ENCODE data around the gene SOX6.

Gene SOX6

DNA sequence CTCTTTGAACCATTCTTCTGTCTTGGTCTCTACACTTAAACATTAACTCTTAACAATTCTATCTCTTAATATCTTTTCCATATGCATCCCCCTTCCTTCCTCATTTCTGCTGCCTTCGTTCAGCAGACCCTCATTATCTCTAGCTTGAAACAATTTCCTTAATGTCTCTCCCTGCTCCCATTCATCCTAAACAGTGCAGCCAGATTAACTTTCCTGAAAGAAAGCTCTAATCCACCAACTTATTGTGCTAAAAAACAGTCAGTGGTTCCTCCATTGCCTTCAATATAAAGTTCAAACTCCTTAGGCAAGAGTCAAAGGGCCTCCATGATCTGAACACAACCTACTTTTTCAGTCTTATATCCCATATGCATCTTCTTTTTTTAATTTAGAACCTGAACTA, 42.5 kb downstream of the SOX6 start:
- no peak for DNase-seq (ENCODE audit: low read depth)

DNA sequence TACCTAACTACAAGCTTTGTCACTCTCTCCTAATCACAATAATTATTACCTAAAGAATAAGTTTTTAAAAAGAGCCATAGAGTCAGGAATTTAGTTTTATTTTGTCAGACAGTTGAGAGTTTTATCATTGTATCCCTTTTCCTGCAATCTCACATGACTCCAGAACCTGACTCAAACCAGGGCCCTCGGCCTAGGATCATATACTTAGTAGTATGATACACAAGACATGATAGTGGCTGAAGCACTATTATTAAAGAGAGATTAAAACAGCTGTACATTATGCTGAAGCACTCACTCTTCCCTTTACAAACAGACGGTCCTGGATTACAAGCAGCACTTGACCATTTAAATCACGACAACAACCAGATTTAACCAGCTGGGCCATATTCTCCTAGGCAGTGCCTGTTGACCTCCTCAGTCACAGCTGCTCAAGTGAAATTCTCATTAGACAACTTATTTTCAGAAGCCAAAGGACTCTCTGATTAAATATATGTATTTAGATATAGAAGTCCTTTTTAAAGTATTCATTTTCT, 44.0 kb downstream of the SOX6 start:
- DNase-seq (ENCODE audit: low read depth) = no peak

DNA sequence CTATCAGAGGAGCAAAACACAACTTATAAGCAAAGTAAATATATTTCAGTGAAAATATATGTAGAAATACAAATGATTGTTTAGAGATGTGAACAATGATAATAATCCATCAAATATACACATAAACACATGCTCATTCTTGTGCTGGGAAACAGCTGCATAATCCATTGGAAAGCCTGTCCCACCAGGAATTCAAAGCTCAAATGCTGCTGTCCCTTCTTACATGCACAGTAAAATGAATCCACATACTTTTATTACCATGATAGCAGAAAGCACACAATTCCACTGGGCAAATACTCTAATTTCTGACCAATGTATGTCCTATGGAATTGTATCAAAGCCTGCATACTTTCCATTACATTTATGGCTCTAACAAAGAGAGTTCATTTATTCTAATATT, 44.5 kb downstream of the SOX6 start:
- no peak for DNase-seq (ENCODE audit: low read depth)

DNA sequence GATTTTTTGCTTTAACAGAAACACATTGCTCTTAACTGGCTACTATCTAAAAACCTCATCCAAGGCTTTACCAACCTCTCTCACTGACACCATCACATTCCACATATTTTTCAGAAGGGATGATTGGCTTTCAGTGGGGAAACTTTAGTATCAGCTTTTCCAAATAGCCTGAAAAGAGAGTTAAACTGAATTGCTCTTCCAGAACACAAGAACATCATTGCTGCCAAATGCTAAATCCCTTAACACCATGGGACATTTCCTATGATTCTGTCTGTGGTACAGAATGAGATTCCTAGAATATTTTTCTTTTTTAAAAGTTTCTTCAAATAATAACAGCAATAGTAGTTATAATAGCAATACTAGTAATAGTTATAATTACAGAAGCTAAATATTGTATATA, 45.4 kb downstream of the SOX6 start:
- no peak for DNase-seq (ENCODE audit: low read depth)

DNA sequence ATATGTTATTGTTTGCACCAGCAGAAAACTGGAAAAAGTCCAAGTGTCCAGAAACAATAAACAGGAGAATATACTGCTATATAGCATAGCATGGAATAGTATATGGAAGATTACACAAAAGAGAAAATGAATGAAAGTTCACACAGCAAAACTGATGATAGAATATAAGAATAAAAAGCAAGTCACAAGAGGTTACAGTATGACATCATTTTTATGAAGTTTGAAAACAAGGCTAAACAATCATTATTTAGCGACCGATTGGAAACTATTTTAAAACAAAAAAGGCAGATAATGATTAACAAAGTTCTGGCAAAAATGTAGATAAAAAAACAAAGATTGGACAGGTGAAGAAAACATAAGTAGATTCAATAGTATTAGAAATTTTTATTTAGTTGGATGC, 47.1 kb downstream of the SOX6 start:
- no peak for DNase-seq (ENCODE audit: low read depth)

DNA sequence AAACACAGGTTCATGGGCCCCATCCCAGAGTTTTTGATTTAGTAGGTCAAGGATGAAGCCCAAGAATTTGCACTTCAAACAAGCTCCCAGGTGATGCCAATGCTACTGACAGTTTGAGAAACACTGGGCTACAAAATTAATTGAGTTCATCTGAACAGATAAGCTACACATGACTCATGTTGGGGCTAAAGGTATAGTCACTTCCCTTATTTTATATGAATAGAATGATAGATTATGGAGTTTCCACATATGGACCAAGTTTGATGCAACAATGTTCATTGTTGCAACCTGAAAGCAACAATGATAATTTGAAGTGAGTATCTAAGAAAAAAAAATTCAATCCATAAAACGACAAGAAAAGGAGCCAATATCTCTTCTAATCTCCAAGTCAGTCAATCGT, 54.9 kb downstream of the SOX6 start:
- DNase-seq (ENCODE audit: low read depth) = no peak

DNA sequence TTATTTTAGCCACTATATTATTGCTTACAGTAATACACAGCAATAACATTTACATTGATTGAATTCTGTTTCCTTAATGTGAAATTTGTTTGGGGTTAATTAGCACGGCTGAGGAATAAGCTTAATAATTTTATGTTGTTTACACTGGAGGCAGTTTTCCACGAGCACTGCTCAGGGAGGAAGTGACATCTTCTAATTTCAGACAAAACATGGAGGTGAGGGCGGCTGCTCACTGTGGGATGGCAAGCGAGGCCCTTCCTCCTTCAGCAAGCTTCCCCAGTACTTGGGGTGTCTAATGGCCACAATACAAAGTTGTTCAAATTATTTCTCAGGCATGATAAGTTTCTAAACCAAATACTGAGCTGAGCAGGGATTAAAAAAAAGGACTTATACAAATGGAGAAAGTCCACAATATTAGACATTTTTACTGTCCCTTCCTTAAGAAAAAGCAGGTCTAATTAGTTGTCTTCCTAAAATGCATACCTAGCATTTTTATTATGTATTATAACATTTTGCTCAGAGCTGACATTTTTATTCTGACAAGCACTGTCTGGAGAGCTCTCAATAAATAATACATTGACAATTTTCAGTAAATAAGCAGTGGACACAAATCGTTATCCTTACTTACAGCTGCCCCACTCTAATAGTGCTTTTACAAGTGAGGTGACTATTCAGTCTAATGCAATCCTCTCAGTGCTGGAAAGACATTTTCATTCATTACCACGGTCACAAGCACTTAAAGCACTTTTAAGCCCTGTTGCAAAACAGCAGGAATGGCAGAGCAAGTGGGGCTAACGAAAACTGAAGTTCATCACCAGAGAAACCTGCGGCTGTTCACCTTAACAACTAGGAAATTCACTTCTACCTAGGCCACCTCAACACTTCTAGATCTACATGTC, 56.2 kb downstream of the SOX6 start:
- DNase-seq (ENCODE audit: low read depth) = no peak

DNA sequence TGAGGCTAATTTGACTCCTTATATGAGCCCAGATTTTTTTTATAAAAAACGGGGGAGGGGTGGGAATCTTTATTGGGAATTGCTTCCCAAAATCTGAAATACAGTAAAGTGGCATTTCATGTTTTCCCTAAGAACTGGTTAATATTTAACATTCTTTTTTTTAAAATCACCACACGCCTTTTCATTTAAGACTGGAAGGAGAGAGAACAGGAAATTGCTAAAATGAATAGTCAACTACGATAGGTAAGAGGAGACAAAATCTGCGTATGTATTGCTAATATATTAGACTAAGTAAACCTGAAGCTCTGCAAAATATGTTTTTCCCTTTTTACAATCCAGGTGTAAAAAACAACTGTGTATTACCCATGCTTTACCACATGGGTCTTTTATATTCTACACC, 57.0 kb downstream of the SOX6 start:
- no peak for DNase-seq (ENCODE audit: low read depth)

DNA sequence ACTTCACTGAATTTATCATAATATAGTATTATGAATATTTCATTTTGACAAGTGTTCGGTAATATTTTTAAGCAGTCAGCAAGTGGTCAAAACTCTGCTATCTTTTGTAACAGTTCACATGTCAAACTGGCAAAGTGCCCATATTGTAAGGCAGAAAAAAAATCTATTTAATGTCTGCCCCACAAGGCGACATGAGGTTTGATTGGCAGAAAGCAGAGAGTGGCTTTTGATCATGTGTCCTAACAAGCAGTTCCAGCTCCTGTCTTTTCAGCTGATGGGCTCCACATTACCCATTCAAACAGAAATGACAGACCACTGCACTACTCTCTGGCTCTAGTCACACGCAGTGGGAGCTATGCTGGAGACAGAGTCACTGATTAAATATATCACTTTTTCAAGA, 59.0 kb downstream of the SOX6 start:
- DNase-seq (ENCODE audit: low read depth) = no peak

DNA sequence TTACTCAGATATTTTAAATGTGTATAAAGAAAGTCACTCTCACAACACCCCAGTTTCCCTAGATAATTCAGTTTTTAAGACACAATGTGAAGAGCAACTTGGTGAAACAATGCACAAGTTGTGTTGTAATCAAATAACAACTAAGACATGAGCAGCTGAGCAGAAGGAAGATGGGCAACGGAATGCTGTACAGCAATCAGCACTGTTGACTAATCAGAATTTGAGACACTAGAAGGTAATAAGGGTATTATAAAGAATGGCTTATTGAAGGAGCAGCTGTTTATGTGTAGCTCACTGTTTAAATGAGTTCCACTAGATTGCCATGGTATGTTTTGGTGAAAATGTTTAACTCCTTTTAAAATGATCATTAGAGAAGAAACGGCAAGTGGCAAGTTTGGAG, 60.1 kb downstream of the SOX6 start:
- DNase-seq (ENCODE audit: low read depth) = no peak

DNA sequence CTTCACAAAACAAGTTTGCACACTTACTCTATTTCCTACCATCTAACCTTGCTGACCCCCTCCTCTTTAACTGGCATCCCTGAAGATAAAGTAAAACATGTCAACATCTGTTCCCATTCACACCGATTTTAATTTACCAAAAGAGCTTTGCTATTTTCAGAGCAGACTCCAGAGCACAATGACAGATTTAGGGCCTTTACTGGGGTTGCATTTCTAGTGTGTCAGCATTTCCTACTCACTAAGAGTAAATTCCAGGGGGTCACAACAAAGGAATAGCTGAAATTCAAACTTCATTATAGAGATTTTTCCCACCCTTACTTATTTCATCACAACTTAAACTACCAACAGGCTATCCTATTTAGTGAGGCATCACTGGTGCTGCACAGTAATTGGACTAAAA, 60.8 kb downstream of the SOX6 start:
- no peak for DNase-seq (ENCODE audit: low read depth)

DNA sequence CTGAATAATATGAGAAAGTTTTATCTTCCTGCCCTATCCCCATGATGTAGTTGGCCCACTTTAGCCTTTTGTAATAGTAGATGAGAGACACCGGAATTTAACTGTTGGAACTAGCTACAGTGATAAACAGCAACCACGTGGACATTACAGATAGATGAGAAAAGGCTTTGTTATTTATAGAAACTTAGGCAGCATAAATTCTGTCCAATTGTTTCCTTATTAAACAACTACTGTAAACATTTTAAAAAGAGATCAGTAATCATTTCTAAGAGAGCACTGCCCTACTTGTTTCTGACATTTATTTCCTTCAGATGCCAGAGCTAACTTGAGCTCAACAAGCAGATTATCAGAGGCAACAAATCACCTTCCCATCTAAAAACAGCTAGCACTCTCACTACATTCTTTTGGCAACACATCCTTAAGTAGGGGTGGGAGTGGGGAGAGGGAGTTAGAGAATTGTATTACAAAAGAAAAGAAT, 63.1 kb downstream of the SOX6 start:
- no peak for DNase-seq (ENCODE audit: low read depth)

DNA sequence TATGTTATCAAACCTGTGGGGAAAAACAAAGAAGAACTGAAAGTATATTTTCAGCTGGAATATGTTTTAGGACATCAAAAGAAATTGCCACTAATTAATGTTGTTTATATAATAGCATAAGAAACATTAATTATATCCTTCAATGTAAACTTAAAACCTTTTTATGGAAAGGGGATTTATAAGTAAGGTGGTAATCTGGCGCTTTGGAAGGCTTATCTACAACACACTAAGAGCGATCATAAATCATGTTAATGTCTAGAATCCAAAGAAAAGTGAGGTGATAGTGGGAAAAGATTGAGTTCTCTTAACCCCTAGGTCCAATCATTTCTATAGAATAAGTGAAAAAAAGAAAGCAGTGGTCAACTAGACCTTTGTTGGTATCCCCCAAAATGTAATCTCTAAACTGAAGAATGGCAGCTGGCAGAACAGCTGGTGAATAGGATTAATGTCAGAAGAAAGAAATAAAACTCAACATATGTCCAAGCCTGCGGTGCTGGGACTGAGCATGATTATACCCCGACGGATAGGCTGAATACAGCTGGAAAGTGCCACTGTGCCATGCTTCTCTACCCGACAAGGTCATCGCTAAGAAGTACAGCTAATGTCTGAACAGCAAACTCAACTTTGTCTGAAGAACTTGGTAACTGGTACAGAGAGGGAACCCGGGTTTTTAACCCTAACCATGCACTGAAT, 64.0 kb downstream of the SOX6 start:
- no peak for DNase-seq (ENCODE audit: low read depth)

DNA sequence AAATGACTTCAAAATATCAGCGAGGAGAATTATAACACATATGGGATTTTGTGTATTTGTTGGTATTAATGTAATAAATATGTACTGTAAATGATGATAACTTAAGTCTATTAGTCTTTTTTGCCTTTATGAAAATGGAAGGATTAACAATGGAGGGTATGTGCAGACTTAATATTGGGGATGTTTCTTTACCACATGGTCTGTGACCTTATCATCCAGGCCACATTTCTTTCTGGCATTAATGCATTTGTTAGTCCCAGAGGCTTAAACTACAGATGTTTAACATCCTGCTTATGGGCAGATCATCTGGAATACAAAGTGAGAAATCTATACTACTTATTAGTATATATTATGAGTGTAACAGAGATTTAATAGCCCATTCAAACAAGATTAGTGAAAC, 64.6 kb downstream of the SOX6 start:
- no peak for DNase-seq (ENCODE audit: low read depth)

DNA sequence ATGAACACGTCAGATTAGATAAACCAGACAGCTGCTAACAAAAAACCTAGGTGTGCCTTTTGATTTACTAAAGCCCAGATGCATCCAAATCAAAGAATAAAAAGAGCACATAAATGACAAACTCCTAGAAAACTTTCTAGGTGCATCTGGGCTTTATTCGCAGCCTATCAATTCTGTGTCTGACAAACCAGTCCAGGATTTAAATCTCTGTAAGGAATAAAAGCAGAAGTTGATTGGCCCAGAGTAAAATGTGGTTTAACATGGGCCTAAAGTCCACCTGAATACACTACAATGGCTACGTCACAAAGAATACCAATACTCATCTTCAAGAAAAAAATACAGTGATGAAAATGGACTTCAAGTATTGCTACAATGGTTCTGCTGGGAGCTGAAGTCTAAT, 66.8 kb downstream of the SOX6 start:
- no peak for DNase-seq (ENCODE audit: low read depth)

DNA sequence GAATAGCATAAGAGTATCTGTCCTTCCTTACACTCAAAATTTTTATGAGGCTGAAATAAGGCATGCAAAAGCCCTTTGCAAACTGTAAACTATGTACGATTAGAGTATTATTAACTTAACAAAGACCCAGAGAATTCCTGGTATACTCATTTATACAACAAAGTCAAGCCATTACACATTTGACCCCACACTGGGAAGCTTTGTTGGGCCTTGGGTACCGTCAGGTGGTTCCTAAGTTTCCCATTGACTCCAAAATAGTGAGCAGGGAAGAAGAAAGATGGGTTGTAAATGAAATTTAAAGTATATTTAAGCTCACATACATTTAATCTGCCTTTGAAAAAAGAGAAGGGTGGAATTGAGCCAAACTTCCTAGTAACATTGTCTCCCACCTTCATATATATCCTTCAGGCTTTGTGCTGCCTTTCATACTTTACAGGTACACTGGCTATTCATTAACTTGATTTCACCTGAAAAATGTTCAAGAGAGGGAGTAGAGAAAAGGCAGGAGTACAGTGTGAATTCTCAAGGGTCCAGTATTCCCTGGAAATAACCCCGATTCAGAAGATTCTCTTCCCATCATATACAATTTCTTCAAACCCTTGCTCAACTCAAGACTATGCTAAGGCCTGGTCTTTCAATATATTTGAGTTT, 68.6 kb downstream of the SOX6 start:
- DNase-seq (ENCODE audit: low read depth) = no peak

DNA sequence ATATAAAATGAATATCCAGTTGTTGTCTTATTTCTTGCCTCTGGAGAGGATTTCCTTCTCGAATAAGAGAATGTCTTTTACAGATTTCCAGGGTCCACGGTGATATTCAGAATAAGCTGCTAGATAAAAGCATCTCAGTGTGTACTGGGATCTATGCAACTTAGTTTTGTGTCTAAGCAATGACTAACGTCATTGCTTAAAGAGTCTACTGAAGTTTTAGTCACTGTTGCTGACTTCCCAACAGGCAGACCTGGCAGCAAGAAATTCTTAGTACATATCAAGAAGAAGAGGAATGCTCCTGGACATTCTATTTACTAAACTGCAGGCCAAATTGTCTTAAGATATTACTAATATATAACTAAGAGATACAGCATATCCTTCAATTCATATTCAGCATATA, 70.3 kb downstream of the SOX6 start:
- DNase-seq (ENCODE audit: low read depth) = no peak

DNA sequence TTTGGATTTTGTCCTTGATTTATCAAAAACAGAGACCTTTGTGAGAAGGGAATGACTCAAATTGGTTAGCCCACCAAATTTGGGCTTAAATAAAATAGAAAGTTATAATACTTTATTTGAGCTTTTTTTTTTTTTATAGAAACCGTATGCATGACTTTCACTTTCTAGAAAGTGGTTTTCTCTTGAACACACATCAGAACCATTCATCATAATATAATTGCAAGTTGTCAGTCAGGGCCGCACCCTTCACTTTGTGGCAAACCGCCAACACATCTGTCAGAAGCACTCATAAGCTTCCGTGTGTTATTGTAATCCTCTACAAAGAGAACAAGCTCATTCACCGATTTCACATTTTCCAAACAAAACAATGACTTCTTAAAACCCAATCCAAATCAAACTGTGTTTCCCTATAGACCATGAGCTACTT, 76.1 kb downstream of the SOX6 start:
- DNase-seq (ENCODE audit: low read depth) = no peak

DNA sequence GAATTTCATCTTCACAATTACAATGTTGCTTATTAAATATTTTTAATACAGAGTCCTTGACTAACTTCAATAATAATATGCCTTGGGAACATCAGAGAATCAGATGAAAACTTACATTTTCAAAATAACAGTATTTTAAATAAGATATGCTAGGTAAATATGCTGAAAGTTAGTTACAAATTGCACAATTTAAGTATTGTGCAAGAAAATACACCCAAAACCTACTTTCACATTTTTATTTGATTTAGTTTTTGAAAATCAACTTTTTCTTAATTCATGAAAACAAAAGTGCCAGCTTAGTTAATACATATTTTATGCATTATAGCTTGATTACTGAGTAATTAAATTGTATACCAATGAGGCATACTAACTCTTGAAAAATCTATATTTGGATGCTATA, 76.8 kb downstream of the SOX6 start:
- DNase-seq (ENCODE audit: low read depth) = no peak

DNA sequence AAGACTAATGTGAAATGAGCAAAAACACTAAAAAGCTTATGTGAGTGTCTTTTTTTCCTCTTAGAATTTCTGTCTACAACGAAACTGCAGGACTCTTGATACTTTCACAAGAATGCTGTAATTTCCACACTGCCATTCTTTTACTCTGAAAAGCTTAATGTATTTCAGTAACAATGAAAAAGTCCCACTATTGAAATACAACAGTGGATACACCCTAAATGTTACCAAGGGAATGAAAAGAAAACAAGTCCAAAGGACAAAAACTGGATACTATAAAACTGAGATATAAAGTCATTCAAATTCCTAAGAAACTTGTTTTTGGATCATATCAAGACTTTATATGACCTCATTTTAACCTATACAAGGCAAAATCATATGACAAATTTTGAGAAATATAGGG, 77.4 kb downstream of the SOX6 start:
- no peak for DNase-seq (ENCODE audit: low read depth)

DNA sequence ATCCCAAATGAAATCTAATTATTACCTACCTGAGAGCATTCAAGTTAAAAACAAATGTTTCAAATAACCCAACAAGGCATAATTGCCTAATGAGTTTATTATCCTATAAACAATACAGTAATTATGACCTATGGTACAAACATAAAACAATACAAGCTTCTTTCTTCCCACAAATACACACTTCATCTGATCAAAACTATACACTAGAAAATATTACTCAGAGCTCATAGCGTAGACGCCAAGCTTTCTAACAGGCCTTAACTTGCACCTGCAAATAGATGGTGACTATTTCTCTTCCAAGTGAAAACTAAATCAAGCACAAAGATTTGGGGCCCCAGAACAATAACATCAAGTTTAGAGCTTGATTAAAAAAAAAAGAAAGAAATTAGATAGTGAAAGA, 78.1 kb downstream of the SOX6 start:
- DNase-seq (ENCODE audit: low read depth) = no peak

DNA sequence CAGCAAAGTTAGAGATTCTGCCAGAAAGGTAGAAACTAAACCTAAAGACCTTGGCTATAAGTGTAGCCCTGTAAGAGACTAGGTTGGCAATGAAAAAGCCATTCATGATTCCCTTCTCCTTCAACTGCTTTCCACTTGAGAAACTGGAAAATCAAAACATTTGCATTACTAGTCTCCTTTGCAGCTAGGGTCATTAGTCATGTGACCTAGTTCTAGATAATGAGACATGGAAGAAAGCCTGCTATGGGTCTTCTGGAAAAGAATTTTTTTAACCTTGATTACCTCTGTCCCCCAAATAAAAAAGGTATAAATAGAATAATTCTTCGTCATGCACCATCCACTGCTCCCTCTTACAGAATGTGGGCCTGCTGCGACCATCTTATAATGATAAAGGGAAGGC, 80.1 kb downstream of the SOX6 start:
- no peak for DNase-seq (ENCODE audit: low read depth)

DNA sequence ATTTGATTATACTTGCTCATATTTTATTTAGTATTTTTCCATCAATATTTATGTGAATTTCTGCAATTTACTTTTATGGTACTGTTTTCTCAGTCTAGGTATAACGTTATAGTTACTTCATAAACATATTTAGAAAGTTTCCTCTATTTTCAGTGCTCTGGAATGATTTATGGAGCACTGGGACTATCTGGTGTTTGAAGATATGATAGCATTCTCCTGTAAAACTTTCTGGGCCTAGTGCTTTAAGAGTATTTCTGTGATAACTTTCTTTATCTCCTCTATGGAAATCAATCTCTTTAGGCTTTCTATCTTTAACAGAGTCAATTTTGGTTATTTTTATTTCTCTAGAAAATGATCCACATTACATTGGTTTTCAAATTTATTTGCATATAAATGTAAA, 85.1 kb downstream of the SOX6 start:
- DNase-seq (ENCODE audit: low read depth) = no peak
